Measurements from ENCODE around the gene PCDHGA1.

Gene PCDHGA1

GRCh38 chr5:141493500-141494422 lies 163.4 kb downstream of the PCDHGA1 start:
- DNase-seq, result no peak

- no peak for DNase-seq
Measured at GRCh38 chr5:141494761-141495452, 164.6 kb downstream of the PCDHGA1 start.

- DNase-seq, result no peak
Measured at GRCh38 chr5:141495453-141495811, 165.1 kb downstream of the PCDHGA1 start.

GRCh38 chr5:141496038-141496437 lies 165.7 kb downstream of the PCDHGA1 start:
- no peak for DNase-seq

GRCh38 chr5:141501761-141502160 lies 171.4 kb downstream of the PCDHGA1 start:
- DNase-seq, result no peak

GRCh38 chr5:141503681-141504080 lies 173.4 kb downstream of the PCDHGA1 start:
- no peak for DNase-seq

- no peak for DNase-seq
Measured at GRCh38 chr5:141504216-141504615, 173.9 kb downstream of the PCDHGA1 start.

GRCh38 chr5:141506381-141507155 lies 176.3 kb downstream of the PCDHGA1 start:
- no peak for DNase-seq

- no peak for DNase-seq
Measured at GRCh38 chr5:141507387-141508091, 177.2 kb downstream of the PCDHGA1 start.

- DNase-seq, result no peak
Measured at GRCh38 chr5:141508440-141508797, 178.1 kb downstream of the PCDHGA1 start.

GRCh38 chr5:141508798-141509611 lies 178.7 kb downstream of the PCDHGA1 start:
- DNase-seq, result no peak

- DNase-seq, result no peak
Measured at GRCh38 chr5:141510160-141510559, 179.8 kb downstream of the PCDHGA1 start.

GRCh38 chr5:141510850-141511601 lies 180.7 kb downstream of the PCDHGA1 start:
- no peak for DNase-seq

GRCh38 chr5:141511771-141512325 lies 181.5 kb downstream of the PCDHGA1 start:
- DNase-seq, result no peak

- DNase-seq, result peak; percentile 79
Measured at GRCh38 chr5:141512390-141512910, 182.1 kb downstream of the PCDHGA1 start.

- DNase-seq, result peak; percentile 2
Measured at GRCh38 chr5:141512911-141513626, 182.8 kb downstream of the PCDHGA1 start.

- peak; percentile 3 for DNase-seq
Measured at GRCh38 chr5:141513627-141514329, 183.5 kb downstream of the PCDHGA1 start.

GRCh38 chr5:141514330-141515133 lies 184.2 kb downstream of the PCDHGA1 start:
- no peak for DNase-seq
